ENCODE data around the gene DDX54. TPM values are rescaled to one million over a fixed set of nuclear protein-coding genes. Genes with fewer than 3 reads are reported as not detected.

DDX54 gene
- polyA plus RNA-seq, 4 donors, result 68.2 to 102 (median 74.7) TPM

- DNase-seq (ENCODE audit: low read depth in 4 of 4, low spot score in 3 of 4), result no peak
Measured at GRCh38 chr12:113195598-113195997, 10.3 kb upstream of the DDX54 start.

GRCh38 chr12:113194971-113195391 lies 9.7 kb upstream of the DDX54 start:
- no peak for DNase-seq (ENCODE audit: low read depth in 4 of 4, low spot score in 3 of 4)

GRCh38 chr12:113191227-113191626 lies 5.9 kb upstream of the DDX54 start:
- DNase-seq (ENCODE audit: low read depth in 4 of 4, low spot score in 3 of 4), result no peak

GRCh38 chr12:113190761-113191160 lies 5.5 kb upstream of the DDX54 start:
- DNase-seq (ENCODE audit: low read depth in 4 of 4, low spot score in 3 of 4), result no peak

GRCh38 chr12:113189361-113189760 lies 4.1 kb upstream of the DDX54 start:
- DNase-seq (ENCODE audit: low read depth in 4 of 4, low spot score in 3 of 4), result no peak

GRCh38 chr12:113186666-113187325 lies 1.5 kb upstream of the DDX54 start:
- DNase-seq (ENCODE audit: low read depth in 4 of 4, low spot score in 3 of 4), result no peak

GRCh38 chr12:113186033-113186365 lies 721 bp upstream of the DDX54 start:
- no peak for DNase-seq (ENCODE audit: low read depth in 4 of 4, low spot score in 3 of 4)

DNA sequence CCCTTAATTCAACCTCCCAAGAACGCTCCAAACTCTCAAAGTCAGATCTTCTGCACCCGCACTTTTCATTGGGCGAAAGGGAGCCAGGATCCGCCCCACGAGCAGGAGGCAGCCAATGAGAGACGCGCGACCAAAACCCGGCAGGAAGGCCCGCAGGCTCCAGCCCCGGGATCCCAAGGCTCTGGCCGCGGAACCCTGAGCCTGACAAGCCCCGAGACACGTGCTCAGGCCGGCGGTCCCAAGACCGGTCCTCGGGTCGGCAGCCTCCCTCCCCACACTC lies 438 bp downstream of the DDX54 start:
- peak; percentile 74 to 85 (median 78) for DNase-seq (ENCODE audit: low read depth in 4 of 4, low spot score in 3 of 4)

DNA sequence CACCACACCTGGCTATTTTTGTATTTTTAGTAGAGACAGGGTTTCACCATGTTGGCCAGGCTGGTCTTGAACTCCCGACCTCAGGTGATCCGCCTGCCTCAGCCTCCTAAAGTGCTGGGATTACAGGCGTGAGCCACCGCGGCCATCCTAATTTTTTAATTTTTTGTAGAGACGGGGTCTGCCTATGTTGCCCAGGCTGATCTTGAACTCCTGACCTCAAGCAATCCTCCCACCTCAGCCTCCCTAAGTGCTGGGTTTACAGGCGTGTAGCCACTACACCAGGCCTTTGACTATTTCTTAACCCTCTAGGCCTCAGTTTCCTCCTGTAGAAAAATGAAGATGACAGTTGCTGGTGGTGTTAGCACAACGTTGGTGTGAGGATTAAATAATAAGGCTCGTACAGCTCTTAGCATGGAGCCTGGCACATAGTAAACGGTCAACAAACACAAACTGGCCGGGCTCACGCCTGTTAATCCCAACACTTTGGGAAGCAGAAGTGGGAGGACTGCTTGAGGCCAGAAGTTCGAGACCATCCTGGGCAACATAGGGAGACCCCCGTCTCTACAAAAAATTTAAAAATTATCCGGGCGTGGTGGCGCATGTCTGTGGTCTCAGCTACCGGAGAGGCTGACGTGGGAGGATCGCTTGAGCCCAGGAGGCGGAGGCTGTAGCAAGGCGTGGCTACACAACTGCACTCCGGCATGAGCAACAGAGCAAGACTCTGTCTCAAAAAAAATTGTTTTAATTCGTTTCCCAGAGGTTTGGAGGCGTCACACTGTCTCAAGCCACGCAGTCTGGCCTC lies 979 bp downstream of the DDX54 start:
- DNase-seq (ENCODE audit: low read depth in 4 of 4, low spot score in 3 of 4), result peak in 1 of 4 donors; percentile 53

GRCh38 chr12:113183030-113183589 lies 2.2 kb downstream of the DDX54 start:
- no peak for DNase-seq (ENCODE audit: low read depth in 4 of 4, low spot score in 3 of 4)

- no peak for DNase-seq (ENCODE audit: low read depth in 4 of 4, low spot score in 3 of 4)
Measured at GRCh38 chr12:113181975-113182374, 3.3 kb downstream of the DDX54 start.

DNA sequence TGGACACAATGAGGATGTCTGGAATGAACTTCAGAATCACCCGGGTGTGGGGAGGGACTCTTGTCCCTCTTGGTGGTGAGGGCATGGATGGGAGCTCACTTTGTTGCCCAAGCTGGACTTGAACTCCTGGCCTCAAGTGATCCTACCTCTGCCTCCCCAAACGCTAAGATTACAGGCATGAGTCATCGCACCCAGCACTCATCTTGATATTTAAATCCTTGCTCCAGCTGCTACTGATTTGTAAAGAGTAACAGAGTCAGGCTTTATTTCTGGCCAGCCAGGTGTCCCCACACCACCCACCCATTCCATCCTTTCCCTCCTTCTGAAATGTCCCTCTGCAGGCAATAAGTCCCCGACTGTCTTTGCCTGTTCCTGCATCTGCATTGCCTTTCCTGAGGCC lies 4.9 kb downstream of the DDX54 start:
- DNase-seq (ENCODE audit: low read depth in 4 of 4, low spot score in 3 of 4), result no peak

DNA sequence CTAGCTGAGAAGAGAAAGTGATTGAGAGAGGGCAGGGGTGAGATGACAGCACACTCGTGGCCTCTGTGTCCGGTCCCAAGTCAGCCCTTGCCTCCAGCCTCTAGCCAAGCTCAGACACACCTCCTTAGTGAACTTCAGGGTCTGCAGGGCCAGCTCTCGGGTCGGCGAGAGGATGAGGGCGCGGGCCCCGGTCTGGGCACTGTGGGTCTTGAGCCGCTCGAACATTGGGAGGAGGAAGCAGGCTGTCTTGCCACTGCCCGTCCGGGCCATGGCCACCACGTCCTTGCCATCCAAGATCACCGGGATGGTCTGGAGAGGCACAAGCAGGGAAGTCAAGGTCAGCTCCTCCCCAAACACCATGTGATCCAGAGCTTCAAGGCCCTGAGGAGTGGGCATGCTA lies 6.3 kb downstream of the DDX54 start:
- no peak for DNase-seq (ENCODE audit: low read depth in 4 of 4, low spot score in 3 of 4)

- DNase-seq (ENCODE audit: low read depth in 4 of 4, low spot score in 3 of 4), result no peak
Measured at GRCh38 chr12:113174461-113175384, 10.6 kb downstream of the DDX54 start.

DNA sequence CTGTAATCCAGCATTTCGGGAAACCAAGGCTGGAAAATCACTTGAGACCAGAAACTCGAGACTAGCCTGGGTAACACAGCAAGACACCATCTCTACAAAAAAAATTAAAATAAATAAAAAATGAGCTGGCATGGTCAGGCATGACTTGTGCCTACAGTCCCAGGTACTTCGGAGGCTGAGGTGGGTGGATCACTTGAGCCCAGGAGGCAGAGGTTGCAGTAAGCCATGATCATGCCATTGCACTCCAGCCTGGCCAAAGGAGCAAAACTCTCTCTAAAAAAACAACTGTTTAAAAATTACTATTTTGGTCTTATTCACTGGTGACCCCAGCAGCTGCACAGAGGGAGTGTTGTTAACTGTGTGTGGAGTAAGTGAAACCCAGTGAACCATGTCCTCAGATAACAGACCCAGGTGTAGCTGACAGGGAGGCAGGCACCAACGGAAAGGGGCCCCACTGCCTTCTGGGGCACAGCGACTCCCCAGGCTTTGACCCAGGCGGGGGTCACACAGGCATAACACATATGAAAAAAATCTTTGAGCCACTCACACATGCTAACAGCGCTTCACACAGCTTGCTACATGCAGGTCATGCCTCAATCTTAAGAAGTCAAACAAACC lies 12.1 kb downstream of the DDX54 start:
- DNase-seq (ENCODE audit: low read depth in 4 of 4, low spot score in 3 of 4), result no peak

DNA sequence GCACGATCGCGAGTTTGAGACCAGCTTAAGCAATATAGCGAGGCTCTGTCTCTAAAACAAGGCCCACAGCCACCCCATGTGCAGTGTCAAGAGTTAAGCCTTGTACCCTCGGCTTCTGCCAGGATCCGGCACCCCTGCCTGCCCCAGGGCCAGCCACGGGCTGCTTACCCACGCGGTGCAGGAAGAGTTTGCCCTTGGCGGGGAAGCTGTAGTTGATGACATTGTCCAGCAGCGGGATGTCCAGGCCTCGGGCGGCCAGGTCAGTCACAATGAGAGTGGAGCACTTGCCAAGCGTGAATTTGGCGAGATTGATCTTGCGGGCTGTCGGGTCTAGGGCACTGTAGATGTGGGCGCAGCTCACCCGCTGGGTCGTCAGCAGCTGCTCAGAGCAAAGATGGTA lies 13.1 kb downstream of the DDX54 start:
- no peak for DNase-seq (ENCODE audit: low read depth in 4 of 4, low spot score in 3 of 4)

DNA sequence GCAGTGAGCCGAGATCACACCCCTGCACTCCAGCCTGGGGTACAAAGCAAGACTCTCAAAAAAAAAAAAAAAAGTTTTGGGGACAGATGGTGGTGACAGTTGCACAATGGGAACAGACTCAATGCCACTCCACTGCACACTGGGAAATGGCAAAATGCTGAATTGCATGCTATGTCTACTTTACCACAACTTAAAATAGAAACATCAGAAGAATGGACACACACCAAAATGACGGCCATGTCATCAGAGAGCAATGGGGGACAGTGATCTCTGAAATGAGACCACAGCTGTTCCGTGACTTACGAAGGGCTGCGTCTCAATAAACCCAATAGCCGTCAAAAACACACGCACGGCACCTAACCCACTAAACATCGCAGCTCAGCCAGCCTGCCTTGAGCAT lies 13.7 kb downstream of the DDX54 start:
- no peak for DNase-seq (ENCODE audit: low read depth in 4 of 4, low spot score in 3 of 4)

GRCh38 chr12:113170926-113171325 lies 14.4 kb downstream of the DDX54 start:
- DNase-seq (ENCODE audit: low read depth in 4 of 4, low spot score in 3 of 4), result no peak

- no peak for DNase-seq (ENCODE audit: low read depth in 4 of 4, low spot score in 3 of 4)
Measured at GRCh38 chr12:113170457-113170856, 14.8 kb downstream of the DDX54 start.

- DNase-seq (ENCODE audit: low read depth in 4 of 4, low spot score in 3 of 4), result no peak
Measured at GRCh38 chr12:113169697-113170096, 15.6 kb downstream of the DDX54 start.

DNA sequence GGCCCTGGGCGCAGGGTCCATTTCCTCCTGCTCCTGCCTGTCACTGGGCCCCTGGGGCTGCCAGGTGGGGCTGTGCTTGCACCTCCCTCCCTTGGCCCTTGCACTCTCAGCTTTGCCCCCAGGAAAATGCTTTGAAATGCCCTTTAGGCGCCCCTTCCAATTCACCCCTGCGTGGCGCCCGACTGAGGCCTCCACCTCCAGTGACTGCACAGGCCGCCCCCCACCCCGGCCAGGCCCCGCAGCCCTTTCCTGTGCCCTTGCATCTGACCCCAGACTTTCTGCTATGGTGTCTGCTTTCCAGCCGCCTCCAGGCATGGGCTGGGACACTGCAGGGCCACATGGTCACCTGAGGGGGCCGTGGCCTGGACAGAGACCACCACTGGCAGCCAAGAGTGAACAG lies 17.4 kb downstream of the DDX54 start:
- DNase-seq (ENCODE audit: low read depth in 4 of 4, low spot score in 3 of 4), result no peak
